Measurements from ENCODE around the gene FAM216B. TPM values are rescaled to one million over a fixed set of nuclear protein-coding genes. Genes with fewer than 3 reads are reported as not detected.

FAM216B gene
- total and polyA plus RNA-seq, 2 donors (not counting 3 experiments of a cell fraction or from before 2014, with no cell fraction given): not detected

GRCh38 chr13:42777467-42777866 is 3.9 kb upstream of the FAM216B start:
- FAIRE-seq (no peak), DNase-seq (ENCODE audit: low read depth, low spot score) (no peak)
- no peak for TF ChIP-seq POLR2A (IDR thresholded peaks at IDR 0.05; ENCODE audit: low read depth, low read length)
- TF ChIP-seq EZH2 (IDR thresholded peaks at IDR 0.05; ENCODE audit: borderline replicate concordance, low read depth, low read length, severe bottlenecking): no peak
- TF ChIP-seq FOS (IDR thresholded peaks at IDR 0.05; ENCODE audit: borderline replicate concordance, insufficient read depth, low read length): no peak
- no peak for TF ChIP-seq CTCF (IDR thresholded peaks at IDR 0.05; ENCODE audit: extremely low read depth in 1 of 2, insufficient read depth in 1 of 2, low read depth in 1 of 2, low read length in 2 of 2)
- no peak for TF ChIP-seq JUN (IDR thresholded peaks at IDR 0.05; ENCODE audit: borderline replicate concordance, insufficient read depth, insufficient read length, low read depth)
- no peak for TF ChIP-seq MYC (IDR thresholded peaks at IDR 0.05; ENCODE audit: low read depth, low read length)
- TF ChIP-seq MAX (IDR thresholded peaks at IDR 0.05; ENCODE audit: insufficient read depth, insufficient read length): no peak
- TF ChIP-seq POLR2AphosphoS5 (IDR thresholded peaks at IDR 0.05; ENCODE audit: insufficient read depth, low read depth, low read length): no peak
- TF ChIP-seq GATA2 (IDR thresholded peaks at IDR 0.05; ENCODE audit: insufficient read depth, insufficient read length, low read depth, low read length): no peak
- no peaks in the 10 kb centered on the region for H3K9me1 ChIP-seq (replicated peaks; ENCODE audit: control insufficient read depth, extremely low read depth, insufficient read depth, low read length)
- ChIA-PET CTCF (no interaction called here), POLR2A (no interaction called here)
- no peak overlapping the region for H3K9ac ChIP-seq (replicated peaks; ENCODE audit: extremely low read depth, insufficient read depth, low read length)
- no peaks in the 10 kb centered on the region for H3K27me3 ChIP-seq (ENCODE audit: control insufficient read depth in 2 of 2, insufficient read depth in 2 of 2, low read length in 2 of 2)
- no peak overlapping the region for H3K27ac ChIP-seq (ENCODE audit: insufficient read depth, low read depth, low read length)
- BruUV-seq (replicated peaks): no TSS peak
- H3K4me2 ChIP-seq (ENCODE audit: insufficient read depth, low read length): no peak overlapping the region
- H4K20me1 ChIP-seq (replicated peaks; ENCODE audit: control insufficient read depth, extremely low read depth, insufficient read depth, low read length): no peaks in the 10 kb centered on the region
- dilution Hi-C loops (cut with MboI; ENCODE audit: extremely low pct_ligation_motif_present, low sequenced_read_pairs) (no loop called here), intact Hi-C loops (cut with micrococcal nuclease) (no loop called here)
- H3K4me3 ChIP-seq (replicated peaks in 1 of 3; ENCODE audit: insufficient read depth in 1 of 3, low read depth in 1 of 3, low read length in 3 of 3): no peak overlapping the region
- no peaks in the 10 kb centered on the region for H3K4me1 ChIP-seq (ENCODE audit: control insufficient read depth, extremely low read depth, insufficient read depth, low read length)
- no peaks in the 10 kb centered on the region for H3K36me3 ChIP-seq (ENCODE audit: control insufficient read depth in 2 of 2, extremely low read depth in 1 of 2, insufficient read depth in 2 of 2, low read length in 2 of 2)
- no peaks in the 10 kb centered on the region for H3K79me2 ChIP-seq (ENCODE audit: control insufficient read depth, insufficient read depth, low read length)
- no peak overlapping the region for H2AFZ ChIP-seq (ENCODE audit: low read depth, low read length)
- H3K9me3 ChIP-seq (replicated peaks; ENCODE audit: control insufficient read depth, insufficient read depth, low read length): no peaks in the 10 kb centered on the region
